Endothelial cell of umbilical vein (primary cell): ENCODE data around the gene CLDN6. TPM values are rescaled to one million over a fixed set of nuclear protein-coding genes. Genes with fewer than 3 reads are reported as not detected.

Source experiments
- BruUV-seq: library from RNA; stranded (reverse); fragments of 400-500 nt; replicated peaks from 2 replicates; lab custom pipeline; 2021; lab: Mats Ljungman, UMichigan
- CTCF ChIA-PET: fragments of 300-600, 350-600 bp; sonication (Branson Sonifier 250); formaldehyde crosslinking; loops from one replicate; lab custom pipeline; 2021; ENCODE audit warnings: antibody characterized with exemption, inconsistent platforms; lab: Charles Lee
- POLR2A ChIA-PET: fragments of 300-600, 350-600 bp; sonication (Branson Sonifier 250); formaldehyde crosslinking; loops from one replicate; lab custom pipeline; 2021; ENCODE audit warnings: antibody characterized with exemption, inconsistent platforms; lab: Charles Lee
- DNase-seq: peaks from one replicate; pipeline ENCODE4 v3.0.0-alpha.2; 2011; ENCODE audit warnings: low read depth, low spot score
- FAIRE-seq: peaks from 2 replicates; lab custom pipeline; 2011; peaks lifted over from hg19 to GRCh38; lab: Jason Lieb, UNC
- H2AFZ ChIP-seq: 2 replicates; pipeline ENCODE4 v1.6.0; 2012; ENCODE audit warnings: low read depth, low read length, control low read depth, inconsistent platforms
- H3K27ac ChIP-seq: 2 replicates; pipeline ENCODE4 v1.5.1; 2011; ENCODE audit warnings: low read depth, mild to moderate bottlenecking, control low read depth, low read length, moderate library complexity; ENCODE audit not compliant: insufficient read depth
- H3K27me3 ChIP-seq, 2 experiments: 2 replicates each; pipeline versions ENCODE4 v1.6.0 to v1.6.1; 2011; ENCODE audit warnings: low read length in 2 of 2, mixed read lengths in 1 of 2; ENCODE audit not compliant: control insufficient read depth in 2 of 2, insufficient read depth in 2 of 2
- H3K36me3 ChIP-seq, 2 experiments: 2 replicates in 1 of 2; 3 replicates in 1 of 2; pipeline ENCODE4 v1.5.1; 2011; ENCODE audit warnings: low read length in 2 of 2, mild to moderate bottlenecking in 1 of 2, moderate library complexity in 1 of 2; ENCODE audit not compliant: control insufficient read depth in 2 of 2, insufficient read depth in 2 of 2; ENCODE audit errors: extremely low read depth in 1 of 2
- H3K4me1 ChIP-seq: 3 replicates; pipeline ENCODE4 v1.5.1; 2011; ENCODE audit warnings: mild to moderate bottlenecking, low read length; ENCODE audit not compliant: control insufficient read depth, insufficient read depth; ENCODE audit errors: extremely low read depth
- H3K4me2 ChIP-seq: 2 replicates; pipeline ENCODE4 v1.6.1; 2011; ENCODE audit warnings: low read length, control low read depth, mixed read lengths; ENCODE audit not compliant: insufficient read depth
- H3K4me3 ChIP-seq, 3 experiments: fragments of 200-600 bp in 1 of 3; sonication (generic), shearing (Covaris generic) in 1 of 3; replicated peaks in 1 of 3; 2 replicates each; pipeline ENCODE4 v1.5.1; 2011 to 2016; ENCODE audit warnings: control low read depth in 3 of 3, low read length in 3 of 3, mild to moderate bottlenecking in 2 of 3, inconsistent platforms in 1 of 3, low read depth in 1 of 3, moderate library complexity in 1 of 3; ENCODE audit not compliant: insufficient read depth in 1 of 3
- H3K79me2 ChIP-seq: 2 replicates; pipeline ENCODE4 v1.6.0; 2012; ENCODE audit warnings: low read length, inconsistent platforms; ENCODE audit not compliant: control insufficient read depth, insufficient read depth
- H3K9ac ChIP-seq: replicated peaks from 2 replicates; pipeline ENCODE3; 2011; ENCODE audit warnings: low read length, control low read depth; ENCODE audit not compliant: insufficient read depth; ENCODE audit errors: extremely low read depth
- H3K9me1 ChIP-seq: replicated peaks from 3 replicates; pipeline ENCODE4 v1.6.0; 2011; ENCODE audit warnings: mild to moderate bottlenecking, low read length; ENCODE audit not compliant: control insufficient read depth, insufficient read depth; ENCODE audit errors: extremely low read depth
- H3K9me3 ChIP-seq: replicated peaks from 2 replicates; pipeline ENCODE4 v1.5.1; 2012; ENCODE audit warnings: low read length, inconsistent platforms; ENCODE audit not compliant: control insufficient read depth, insufficient read depth
- H4K20me1 ChIP-seq: replicated peaks from 2 replicates; pipeline ENCODE3; 2011; ENCODE audit warnings: mild to moderate bottlenecking, low read length; ENCODE audit not compliant: control insufficient read depth, insufficient read depth; ENCODE audit errors: extremely low read depth
- EZH2 ChIP-seq: IDR thresholded peaks from 2 replicates; pipeline ENCODE4 v1.6.1; 2012; ENCODE audit warnings: borderline replicate concordance, low read depth, mild to moderate bottlenecking, moderate library complexity, low read length, inconsistent platforms; ENCODE audit not compliant: severe bottlenecking
- FOS ChIP-seq: IDR thresholded peaks from 2 replicates; pipeline ENCODE4 v1.6.1; 2011; ENCODE audit warnings: mild to moderate bottlenecking, low read length, moderate library complexity, borderline replicate concordance; ENCODE audit not compliant: insufficient read depth
- GATA2 ChIP-seq: IDR thresholded peaks from 2 replicates; pipeline ENCODE4 v1.7.0; 2011; ENCODE audit warnings: low read depth, mild to moderate bottlenecking, moderate library complexity, mixed read lengths, low read length; ENCODE audit not compliant: insufficient read length, insufficient read depth
- JUN ChIP-seq: IDR thresholded peaks from 2 replicates; pipeline ENCODE4 v1.6.1; 2011; ENCODE audit warnings: borderline replicate concordance, low read depth; ENCODE audit not compliant: insufficient read length, insufficient read depth
- MYC ChIP-seq: IDR thresholded peaks from one replicate; pipeline ENCODE4 v1.6.1; 2011; ENCODE audit warnings: mild to moderate bottlenecking, low read depth, low read length
- POLR2A ChIP-seq: IDR thresholded peaks from 2 replicates; pipeline ENCODE4 v1.6.1; 2012; ENCODE audit warnings: low read depth, mild to moderate bottlenecking, control low read depth, low read length
- POLR2AphosphoS5 ChIP-seq: IDR thresholded peaks from 2 replicates; pipeline ENCODE4 v1.6.1; 2012; ENCODE audit warnings: low read depth, mild to moderate bottlenecking, control low read depth, low read length, moderate library complexity; ENCODE audit not compliant: insufficient read depth
- dilution Hi-C: fragments of 300-500 bp; cut with MboI; formaldehyde crosslinking; loops from one replicate; pipeline ENCODE4 v1.15.0; 2019; ENCODE audit warnings: low sequenced_read_pairs; ENCODE audit not compliant: extremely low pct_ligation_motif_present
- intact Hi-C: fragments of 100-400 bp; cut with micrococcal nuclease; formaldehyde crosslinking; loops from one replicate; pipeline ENCODE4 v1.10.0; 2022
- polyA plus RNA-seq, 4 experiments: library from polyadenylated mRNA; depleted of rRNA in 3 of 4; stranded (reverse) in 3 of 4; unstranded in 1 of 4; fragments of >200 nt; gene quantifications; 2 replicates each; pipeline versions ENCODE4 v1.2.1 to v1.2.3, GENCODE V29; 2011 to 2012; ENCODE audit warnings: missing spikeins in 1 of 4
- total RNA-seq: library from RNA; stranded (reverse); gene quantifications from 2 replicates; pipeline ENCODE4 v1.2.3, GENCODE V29; 2021
- TF ChIP-seq, protein P1 (sequence below), 2 donors: IDR thresholded peaks; 1 replicate in 1 of 2; 2 replicates in 1 of 2; pipeline ENCODE4 v1.5.1; 2011; ENCODE audit warnings: low read length in 2 of 2, mild to moderate bottlenecking in 2 of 2, moderate library complexity in 2 of 2, control low read depth in 1 of 2, inconsistent platforms in 1 of 2, low read depth in 1 of 2; ENCODE audit not compliant: insufficient read depth in 1 of 2; ENCODE audit errors: extremely low read depth in 1 of 2
- TF ChIP-seq, protein P2 (sequence below): IDR thresholded peaks from 2 replicates; pipeline ENCODE4 v1.6.1; 2011; ENCODE audit not compliant: insufficient read depth, insufficient read length

The CLDN6 gene
- total and polyA plus RNA-seq, 2 donors (not counting 3 experiments of a cell fraction or from before 2014, with no cell fraction given), result 0.28 TPM; not detected in 1

DNA sequence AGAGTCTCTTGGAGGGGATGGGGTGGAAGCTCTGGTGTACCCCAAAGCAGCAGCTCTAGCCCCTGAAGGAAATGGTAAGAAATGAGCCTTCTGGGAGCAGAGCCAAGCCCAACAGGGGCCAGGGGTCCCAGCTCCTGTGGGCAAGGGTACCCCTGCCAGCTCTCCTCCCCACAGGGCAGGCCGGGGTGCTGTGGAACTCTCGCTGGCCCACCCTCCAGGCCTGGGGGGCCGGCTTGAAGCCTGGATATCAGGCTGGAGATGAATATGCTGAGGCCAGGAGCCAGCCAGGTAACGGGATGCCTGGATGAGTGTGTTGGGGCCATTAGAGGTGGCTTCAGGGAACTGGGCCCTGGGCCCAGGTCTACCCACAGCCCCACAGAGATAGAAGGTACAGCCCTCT, 17.4 kb downstream of the CLDN6 start:
- intact Hi-C loops, result no loop called here
- TF ChIP-seq FOS, result no peak
- TF ChIP-seq, protein P1, sequence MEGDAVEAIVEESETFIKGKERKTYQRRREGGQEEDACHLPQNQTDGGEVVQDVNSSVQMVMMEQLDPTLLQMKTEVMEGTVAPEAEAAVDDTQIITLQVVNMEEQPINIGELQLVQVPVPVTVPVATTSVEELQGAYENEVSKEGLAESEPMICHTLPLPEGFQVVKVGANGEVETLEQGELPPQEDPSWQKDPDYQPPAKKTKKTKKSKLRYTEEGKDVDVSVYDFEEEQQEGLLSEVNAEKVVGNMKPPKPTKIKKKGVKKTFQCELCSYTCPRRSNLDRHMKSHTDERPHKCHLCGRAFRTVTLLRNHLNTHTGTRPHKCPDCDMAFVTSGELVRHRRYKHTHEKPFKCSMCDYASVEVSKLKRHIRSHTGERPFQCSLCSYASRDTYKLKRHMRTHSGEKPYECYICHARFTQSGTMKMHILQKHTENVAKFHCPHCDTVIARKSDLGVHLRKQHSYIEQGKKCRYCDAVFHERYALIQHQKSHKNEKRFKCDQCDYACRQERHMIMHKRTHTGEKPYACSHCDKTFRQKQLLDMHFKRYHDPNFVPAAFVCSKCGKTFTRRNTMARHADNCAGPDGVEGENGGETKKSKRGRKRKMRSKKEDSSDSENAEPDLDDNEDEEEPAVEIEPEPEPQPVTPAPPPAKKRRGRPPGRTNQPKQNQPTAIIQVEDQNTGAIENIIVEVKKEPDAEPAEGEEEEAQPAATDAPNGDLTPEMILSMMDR (IDR thresholded peaks at IDR 0.05; ENCODE audit: extremely low read depth in 1 of 2, insufficient read depth in 1 of 2, low read depth in 1 of 2, low read length in 2 of 2), result no peak
- TF ChIP-seq JUN, result no peak
- no peak for TF ChIP-seq POLR2A
- no peak for TF ChIP-seq GATA2
- no peak for TF ChIP-seq EZH2
- TF ChIP-seq, protein P2, sequence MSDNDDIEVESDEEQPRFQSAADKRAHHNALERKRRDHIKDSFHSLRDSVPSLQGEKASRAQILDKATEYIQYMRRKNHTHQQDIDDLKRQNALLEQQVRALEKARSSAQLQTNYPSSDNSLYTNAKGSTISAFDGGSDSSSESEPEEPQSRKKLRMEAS, result no peak
- TF ChIP-seq POLR2AphosphoS5, result no peak
- TF ChIP-seq MYC, result no peak
- Histone ChIP-seq H3K9me3 (no peaks in the 10 kb centered on the region), H3K27ac (no peak overlapping the region), H3K79me2 (no peaks in the 10 kb centered on the region), H3K9ac (no peak overlapping the region), H3K36me3 (no peaks in the 10 kb centered on the region), H3K27me3 (no peaks in the 10 kb centered on the region), H3K4me2 (no peak overlapping the region), H3K4me3 (no peak overlapping the region), H4K20me1 (no peaks in the 10 kb centered on the region), H3K9me1 (no peaks in the 10 kb centered on the region), H3K4me1 (peaks cover 3% of the 10 kb centered on the region), H2AFZ (no peak overlapping the region)
- dilution Hi-C loops, result no loop called here
- ChIA-PET POLR2A (interaction anchor here (0.5 kb wide), 1 partner anchor 48 kb away, joined by 3 read pairs; no protein-coding TSS in a partner anchor), CTCF (interaction anchor here (1.1 to 2.5 kb wide), 3 partner anchors 27 to 129 kb away, joined by 4 to 13 read pairs (median 12); no protein-coding TSS in a partner anchor)
- no TSS peak for BruUV-seq
- DNase-seq, result no peak
- FAIRE-seq, result no peak
